ENCODE data around the gene PNMT.

DNA sequence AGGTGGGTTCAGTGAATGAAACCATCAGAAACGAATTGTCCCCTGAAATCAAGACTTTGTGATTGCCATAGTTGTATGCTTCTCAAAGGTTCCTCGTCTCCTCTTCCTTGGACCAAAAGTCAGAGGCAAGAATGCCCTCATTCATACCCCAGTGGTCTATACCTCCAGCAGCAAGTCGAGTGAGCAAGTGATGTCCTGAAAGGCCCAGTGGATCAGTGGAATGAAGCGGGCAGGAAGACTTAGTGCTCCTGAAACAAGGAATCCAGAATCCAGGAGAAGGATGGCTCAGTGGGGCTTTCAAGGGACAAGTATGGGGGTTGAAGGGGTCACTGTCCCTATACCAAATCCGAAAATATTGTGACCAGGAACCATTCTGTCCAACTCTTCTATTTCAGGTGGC, 26.3 kb downstream of the PNMT start:
- TF ChIP-seq, protein P1, sequence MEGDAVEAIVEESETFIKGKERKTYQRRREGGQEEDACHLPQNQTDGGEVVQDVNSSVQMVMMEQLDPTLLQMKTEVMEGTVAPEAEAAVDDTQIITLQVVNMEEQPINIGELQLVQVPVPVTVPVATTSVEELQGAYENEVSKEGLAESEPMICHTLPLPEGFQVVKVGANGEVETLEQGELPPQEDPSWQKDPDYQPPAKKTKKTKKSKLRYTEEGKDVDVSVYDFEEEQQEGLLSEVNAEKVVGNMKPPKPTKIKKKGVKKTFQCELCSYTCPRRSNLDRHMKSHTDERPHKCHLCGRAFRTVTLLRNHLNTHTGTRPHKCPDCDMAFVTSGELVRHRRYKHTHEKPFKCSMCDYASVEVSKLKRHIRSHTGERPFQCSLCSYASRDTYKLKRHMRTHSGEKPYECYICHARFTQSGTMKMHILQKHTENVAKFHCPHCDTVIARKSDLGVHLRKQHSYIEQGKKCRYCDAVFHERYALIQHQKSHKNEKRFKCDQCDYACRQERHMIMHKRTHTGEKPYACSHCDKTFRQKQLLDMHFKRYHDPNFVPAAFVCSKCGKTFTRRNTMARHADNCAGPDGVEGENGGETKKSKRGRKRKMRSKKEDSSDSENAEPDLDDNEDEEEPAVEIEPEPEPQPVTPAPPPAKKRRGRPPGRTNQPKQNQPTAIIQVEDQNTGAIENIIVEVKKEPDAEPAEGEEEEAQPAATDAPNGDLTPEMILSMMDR (conservative IDR thresholded peaks at IDR 0.05): no peak
- no peak for TF ChIP-seq ZFX (IDR thresholded peaks at IDR 0.05)
